Fibroblast of the conjunctiva (primary cell): ENCODE results near the gene RLF.

ENCODE experiments used
- DNase-seq: peaks from one replicate; pipeline ENCODE4 v3.0.0-alpha.2; 2010; ENCODE audit warnings: low read depth

Gene RLF

GRCh38 chr1:40161125-40161887, at the start of gene RLF:
Gene RLF, plus strand, starts transcription at chr1:40161387. Its CDS starts 13 bp downstream, at chr1:40161400.
- DNase-seq: peak; percentile 80

DNA sequence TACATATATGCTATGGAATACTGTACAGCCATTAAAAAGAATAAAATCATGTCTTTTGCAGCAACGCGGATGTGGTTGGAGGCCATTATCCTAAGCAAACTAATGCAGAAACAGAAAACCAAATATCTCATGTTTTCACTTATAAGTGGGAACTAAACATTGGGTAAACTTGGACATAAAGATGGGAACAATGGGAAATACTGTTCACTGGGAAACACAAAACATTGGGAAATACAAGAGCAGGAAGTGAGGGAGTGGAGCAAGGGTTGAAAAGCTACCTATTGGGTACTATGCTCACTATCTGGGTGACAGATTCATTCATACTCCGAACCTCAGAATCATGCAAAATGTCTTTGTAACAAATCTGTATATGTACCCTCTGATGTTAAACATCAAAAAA, 46.8 kb upstream of the RLF start:
- no peak for DNase-seq

DNA sequence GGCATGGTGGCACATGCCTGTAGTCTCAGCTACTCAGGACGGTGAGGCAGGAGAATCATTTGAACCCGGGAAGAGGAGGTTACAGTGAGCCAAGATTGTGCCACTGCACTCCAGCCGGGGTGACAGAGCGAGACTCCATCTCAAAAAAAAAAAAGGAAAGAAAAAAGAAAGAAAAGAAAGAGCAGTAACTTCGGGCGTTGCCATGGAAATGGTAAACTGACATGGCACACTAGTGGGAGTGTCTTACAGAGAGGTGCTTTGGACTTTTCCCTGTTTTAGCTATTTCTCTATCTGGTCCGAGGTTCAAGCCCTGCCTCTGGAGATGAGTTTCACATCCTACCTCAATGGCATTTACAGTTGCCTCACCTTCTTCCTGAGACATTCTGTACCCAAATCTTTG, 41.1 kb upstream of the RLF start:
- DNase-seq: no peak

DNA sequence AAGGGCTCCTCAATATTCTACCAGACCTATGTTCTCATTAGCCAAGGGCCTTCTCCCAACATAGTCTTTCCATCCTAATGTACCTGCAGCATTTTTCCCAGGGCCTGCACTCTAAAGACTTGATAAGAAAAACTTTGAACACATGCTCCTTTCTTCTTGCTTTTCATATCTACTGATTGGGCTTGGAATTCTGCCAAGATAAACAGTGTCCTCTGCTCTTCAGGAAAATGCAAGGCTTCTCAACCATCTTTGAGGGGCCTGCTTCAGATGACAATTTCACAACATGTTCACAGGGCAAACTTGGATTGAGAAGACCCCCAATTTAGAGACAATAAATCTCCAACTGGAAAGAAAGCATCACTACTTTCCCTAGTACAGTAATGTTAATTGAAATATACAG, 38.3 kb upstream of the RLF start:
- DNase-seq: no peak

DNA sequence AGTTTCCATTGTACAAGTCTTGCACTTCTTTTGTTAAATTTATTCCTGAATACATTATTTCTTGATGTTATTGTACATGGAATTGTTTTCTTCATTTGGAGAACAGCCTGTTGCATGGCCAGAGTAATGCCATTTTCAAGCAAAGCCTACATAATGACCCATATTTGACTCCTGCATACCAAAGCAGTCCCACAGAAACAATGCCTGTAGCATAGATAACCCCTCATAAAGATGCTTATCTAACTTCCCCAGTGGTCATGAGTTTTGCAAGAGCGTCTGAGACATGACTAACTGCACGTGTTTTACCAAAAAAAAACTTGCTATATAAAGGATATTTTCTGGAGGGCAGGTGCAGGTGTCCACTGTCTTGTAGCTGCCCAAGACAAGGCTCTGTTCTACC, 30.3 kb upstream of the RLF start:
- no peak for DNase-seq

GRCh38 chr1:40132383-40133311, 28.5 kb upstream of the RLF start:
- DNase-seq: no peak

DNA sequence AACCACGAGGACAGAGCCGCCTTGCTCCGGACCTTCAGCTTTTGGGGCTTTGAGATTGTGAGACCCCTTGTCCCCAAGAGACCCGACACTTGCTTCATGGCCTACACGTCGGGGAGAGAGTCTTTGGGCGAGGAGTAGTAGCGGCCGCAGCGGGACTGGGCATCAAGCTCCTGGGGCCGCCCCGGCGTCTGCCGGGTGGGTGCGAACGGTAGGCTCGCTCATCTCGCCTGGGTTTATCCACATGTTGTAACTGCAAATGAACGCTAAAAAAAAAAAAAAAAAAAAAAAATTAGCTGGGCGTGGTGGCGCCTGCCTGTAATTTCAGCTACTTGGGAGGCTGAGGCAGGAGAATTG, 27.9 kb upstream of the RLF start:
- no peak for DNase-seq

DNA sequence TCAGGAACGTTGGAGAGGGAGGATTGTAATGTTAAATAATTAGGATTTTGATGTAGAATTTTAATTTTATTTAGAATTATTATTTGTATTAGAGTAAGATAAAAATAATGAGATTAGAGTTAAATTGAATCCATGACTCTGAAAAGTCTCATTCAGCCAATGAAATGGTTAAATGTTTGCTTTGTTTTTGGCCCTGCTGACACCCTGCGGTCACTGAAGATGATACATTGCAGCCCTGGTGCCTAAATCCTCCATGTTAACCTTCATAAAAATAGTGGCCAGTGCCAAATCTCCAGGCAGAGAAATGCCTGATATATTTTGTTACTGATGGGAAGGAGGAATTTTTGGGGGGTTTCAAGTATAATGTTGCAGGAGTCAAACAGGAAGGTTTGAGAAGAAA, 27.3 kb upstream of the RLF start:
- DNase-seq: no peak

DNA sequence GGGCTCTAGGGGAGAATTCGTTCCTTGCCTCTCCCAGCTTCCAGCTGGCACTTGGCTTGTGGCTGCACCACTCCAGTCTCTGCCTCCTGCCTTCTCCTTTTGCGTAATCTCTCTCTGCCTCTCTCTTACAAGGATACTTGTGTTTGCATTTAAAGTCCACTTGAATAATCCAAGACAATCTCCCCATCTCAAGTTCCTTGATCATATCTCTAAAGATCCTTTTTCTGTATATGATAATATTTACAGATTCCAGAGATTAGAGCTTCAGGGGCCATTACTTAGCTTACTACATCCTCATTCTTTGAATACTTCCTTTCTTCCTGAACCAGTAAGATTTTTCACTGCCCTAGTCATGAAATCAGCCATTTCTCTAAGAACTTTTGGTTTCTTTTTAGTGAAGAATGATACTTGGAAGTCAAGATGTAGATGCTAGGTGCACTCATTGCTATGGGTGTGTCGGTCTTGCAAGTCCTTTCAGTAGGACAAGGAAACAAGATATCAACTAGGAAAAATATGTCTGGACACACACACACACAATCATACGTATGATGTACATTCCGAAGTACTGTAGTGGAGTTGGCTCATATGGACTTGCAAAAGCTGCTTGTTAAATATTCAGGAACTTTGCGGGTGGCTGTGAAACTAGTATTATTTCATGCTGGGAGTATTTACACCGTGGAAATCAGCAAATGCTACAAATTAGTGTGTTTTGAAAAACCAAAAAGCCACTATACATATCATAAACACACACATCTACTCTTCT, 20.8 kb upstream of the RLF start:
- no peak for DNase-seq

DNA sequence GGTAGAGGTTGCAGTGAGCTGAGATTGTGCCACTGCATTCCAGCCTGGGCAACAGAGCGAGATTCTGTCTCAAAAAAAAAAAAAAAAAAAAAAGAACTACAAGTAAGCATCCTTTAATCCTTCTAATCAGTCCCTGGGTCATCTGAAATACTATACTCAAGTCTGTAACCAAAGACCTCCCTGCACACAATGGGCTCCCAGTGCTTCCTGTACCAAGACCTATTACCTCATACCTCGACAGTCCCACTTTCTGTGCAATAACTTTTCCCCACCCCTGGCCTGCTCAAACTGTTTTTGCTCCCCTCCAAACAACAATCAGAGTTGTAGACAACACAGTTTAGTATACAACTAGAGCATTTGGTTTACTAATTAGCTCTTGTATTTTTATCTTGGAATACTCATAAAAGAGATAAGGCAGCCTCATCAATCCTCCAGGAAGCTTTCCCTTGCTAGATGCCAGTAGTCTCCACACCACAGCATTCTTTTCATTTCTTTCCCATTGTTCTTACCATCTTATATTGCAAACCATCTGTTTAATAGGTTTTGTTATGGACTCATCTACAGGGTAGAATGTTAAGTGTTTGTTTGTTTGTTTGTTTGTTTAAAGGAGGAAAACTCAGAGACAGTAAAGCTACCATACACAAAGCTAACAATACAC, 19.2 kb upstream of the RLF start:
- no peak for DNase-seq

GRCh38 chr1:40143891-40144575, 17.2 kb upstream of the RLF start:
- peak; percentile 42 for DNase-seq

DNA sequence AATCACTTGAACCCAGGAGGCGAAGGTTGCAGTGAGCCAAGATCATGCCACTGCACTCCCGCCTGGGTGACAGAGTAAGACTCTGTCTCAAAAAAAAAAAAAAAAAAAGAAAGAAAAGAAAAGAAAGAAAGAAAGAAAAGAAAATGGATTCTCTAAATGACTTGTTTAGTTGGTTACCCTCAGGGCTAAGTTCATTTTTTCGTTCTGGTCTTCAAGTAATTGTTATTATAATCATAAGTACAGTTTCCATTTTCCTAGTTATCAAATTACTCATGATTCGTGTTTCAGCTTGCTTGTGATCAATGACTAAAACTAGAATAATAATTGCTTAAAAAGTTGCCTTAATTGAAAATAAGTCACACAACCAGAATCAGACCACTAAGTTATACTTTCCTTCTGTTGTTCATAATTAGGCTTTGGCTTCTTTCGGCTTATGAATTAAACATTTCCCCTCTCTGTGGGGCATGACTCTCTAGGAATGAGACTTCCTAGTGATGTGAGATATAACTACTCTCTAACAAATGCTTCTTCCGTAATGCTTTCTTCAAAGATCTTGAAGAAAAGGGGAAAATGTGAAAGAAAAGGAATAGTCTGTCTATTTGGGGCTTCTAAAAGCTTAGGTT, 9.6 kb upstream of the RLF start:
- DNase-seq: no peak

- DNase-seq: peak; percentile 59
Observed at GRCh38 chr1:40153073-40153770, 8.0 kb upstream of the RLF start.

DNA sequence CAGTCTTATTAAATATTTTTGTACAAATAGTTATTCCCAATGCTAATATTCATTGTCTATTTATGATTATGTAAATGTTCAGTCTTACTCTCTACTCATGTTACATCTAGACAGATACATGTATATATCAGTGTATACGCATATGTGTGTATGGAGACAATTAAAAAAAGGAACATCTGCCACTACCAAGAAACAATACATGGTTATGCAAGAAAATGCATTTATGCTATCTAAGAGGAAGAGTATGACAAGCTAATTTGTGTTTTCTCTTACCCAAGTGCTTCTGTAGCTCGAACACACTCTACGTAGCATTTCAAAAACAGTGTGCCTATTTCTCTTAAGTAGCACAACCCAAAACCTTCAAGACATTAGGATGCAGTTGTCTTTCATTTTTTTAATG, 6.1 kb upstream of the RLF start:
- DNase-seq: no peak

- DNase-seq: no peak
Observed at GRCh38 chr1:40155910-40156309, 5.3 kb upstream of the RLF start.

- DNase-seq: no peak
Observed at GRCh38 chr1:40160806-40161124, 422 bp upstream of the RLF start.

- no peak for DNase-seq
Observed at GRCh38 chr1:40161888-40162397, 756 bp downstream of the RLF start.

DNA sequence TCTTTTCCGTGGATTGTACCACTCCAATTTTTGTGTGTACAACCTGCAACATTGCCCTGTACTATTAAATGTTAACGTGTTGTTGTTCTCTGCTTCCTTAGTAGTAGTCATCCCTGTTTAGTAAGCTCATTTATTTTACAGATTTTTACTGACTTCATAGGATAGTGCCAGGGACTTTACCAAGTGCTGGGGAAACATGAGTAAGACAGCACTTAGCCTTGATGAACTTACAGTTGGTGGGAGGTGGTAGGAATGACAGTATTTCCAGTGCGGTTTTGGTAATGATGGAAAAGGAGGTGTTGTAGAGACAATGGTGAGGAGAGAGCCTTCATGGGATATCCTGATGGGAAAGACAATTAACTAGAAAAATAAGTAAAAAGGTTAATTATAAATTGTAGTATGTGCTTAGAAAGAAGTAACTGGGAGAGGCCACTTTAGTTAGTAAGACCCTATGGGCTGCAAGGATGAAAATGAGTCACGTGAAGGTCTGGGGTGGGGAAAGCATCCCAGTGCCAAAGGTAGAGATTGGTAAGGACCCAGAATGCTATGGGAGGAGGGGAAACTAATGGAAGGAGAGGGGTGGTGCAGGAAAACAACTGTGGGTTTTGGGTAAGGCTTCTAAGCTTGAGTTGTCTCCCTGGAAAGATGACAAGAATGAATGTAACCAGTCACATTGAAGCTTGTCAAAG, 1.7 kb downstream of the RLF start:
- DNase-seq: no peak

DNA sequence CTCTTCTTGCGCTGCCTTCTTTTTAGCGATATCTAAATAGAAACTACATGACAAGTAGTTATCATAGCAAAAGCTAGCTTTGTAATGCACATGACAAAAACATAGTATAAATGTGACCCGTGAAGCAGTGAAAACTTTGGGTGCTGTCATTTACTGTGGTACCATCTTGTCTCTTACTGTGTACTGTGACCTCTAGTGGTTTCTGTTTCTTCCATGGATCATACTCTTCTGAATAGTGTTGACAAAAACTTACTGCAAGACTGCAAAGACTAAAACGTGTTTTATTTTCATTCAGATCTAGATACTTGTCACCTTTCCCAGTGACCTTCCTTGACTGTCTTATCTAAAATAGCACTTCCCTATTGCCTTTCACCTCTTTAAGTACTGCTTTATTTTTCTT, 6.1 kb downstream of the RLF start:
- no peak for DNase-seq

DNA sequence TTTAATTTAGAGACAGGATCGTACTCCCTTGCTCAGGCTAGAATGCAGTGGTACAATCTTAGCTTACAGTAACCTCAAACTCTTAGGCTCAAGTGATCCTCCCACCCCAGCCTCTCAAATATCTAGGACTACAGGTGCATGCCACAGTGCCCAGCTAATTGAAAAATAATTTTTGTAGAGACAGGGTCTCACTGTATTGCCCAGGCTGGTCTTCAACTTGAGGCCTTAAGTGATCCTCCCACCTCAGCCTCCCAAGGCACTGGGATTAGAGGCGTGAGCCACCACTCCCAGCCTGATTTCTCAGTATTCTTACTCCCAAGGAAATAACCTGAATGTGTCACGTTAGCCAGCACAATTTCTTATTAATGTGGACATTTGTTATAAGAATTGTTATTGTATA, 9.8 kb downstream of the RLF start:
- DNase-seq: no peak
